ENCODE results near the gene SPPL2C.

Gene SPPL2C

DNA sequence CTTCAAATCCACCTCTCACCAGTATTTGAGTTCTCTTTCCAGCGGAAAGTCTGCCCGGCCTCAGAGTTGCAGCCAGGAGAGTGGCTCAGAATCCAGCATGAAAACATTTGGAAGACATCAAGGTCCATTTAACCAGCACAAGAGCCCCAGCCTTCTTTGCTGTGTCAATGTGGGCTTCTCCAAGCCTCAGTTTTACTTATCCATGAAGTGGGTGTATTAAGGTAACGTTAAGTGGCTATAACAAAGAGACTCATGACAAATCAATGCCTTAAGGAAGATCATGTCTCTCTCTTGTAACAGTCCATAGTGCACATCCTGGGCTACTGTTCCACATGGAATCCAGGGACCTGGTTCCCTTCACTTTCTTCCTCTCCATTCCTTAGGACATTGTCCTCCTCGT, 959 bp upstream of the SPPL2C start:
- Histone ChIP-seq H4K20me1 (ENCODE audit: control insufficient read depth, insufficient read depth, low read depth, low read length) (no peaks in the 10 kb centered on the region), H3F3A (ENCODE audit: control insufficient read depth, insufficient read depth) (no peaks in the 10 kb centered on the region), H3K36me3 (ENCODE audit: control insufficient read depth, low read length) (no peaks in the 10 kb centered on the region), H3K9me3 (ENCODE audit: control insufficient read depth, insufficient read depth, low read length) (no peaks in the 10 kb centered on the region), H3K27me3 (ENCODE audit: control insufficient read depth, low read length) (peaks cover 6% of the 10 kb centered on the region; the same call in 1 of the 2 replicates), H3K27ac (ENCODE audit: low read depth, low read length) (no peak overlapping the region), H3K79me2 (ENCODE audit: control insufficient read depth, low read length) (no peaks in the 10 kb centered on the region), H3K4me1 (ENCODE audit: control insufficient read depth, low read length) (no peaks in the 10 kb centered on the region), H3K4me3 (ENCODE audit: low read length) (no peak overlapping the region), H3K4me2 (ENCODE audit: low read length) (no peak overlapping the region), H3K9me2 (replicated peaks; ENCODE audit: control insufficient read depth, low read length) (no peaks in the 10 kb centered on the region)
- TF ChIP-seq EZH2phosphoT487 (IDR thresholded peaks at IDR 0.05; ENCODE audit: borderline replicate concordance, low read length) (no peak), CTCF (IDR thresholded peaks at IDR 0.05; ENCODE audit: low read depth, low read length, poor library complexity, severe bottlenecking) (no peak)

- Histone ChIP-seq H3K4me2 (ENCODE audit: low read length) (no peak overlapping the region), H3K4me1 (ENCODE audit: control insufficient read depth, low read length) (no peaks in the 10 kb centered on the region), H3K9me2 (replicated peaks; ENCODE audit: control insufficient read depth, low read length) (no peaks in the 10 kb centered on the region), H3K27ac (ENCODE audit: low read depth, low read length) (no peak overlapping the region), H3K79me2 (ENCODE audit: control insufficient read depth, low read length) (no peaks in the 10 kb centered on the region), H3K4me3 (ENCODE audit: low read length) (no peak overlapping the region), H3K36me3 (ENCODE audit: control insufficient read depth, low read length) (no peaks in the 10 kb centered on the region), H3K9me3 (ENCODE audit: control insufficient read depth, insufficient read depth, low read length) (no peaks in the 10 kb centered on the region), H4K20me1 (ENCODE audit: control insufficient read depth, insufficient read depth, low read depth, low read length) (no peaks in the 10 kb centered on the region), H3K27me3 (ENCODE audit: control insufficient read depth, low read length) (peaks cover 6% of the 10 kb centered on the region; the same call in 1 of the 2 replicates), H3F3A (ENCODE audit: control insufficient read depth, insufficient read depth) (no peaks in the 10 kb centered on the region)
- TF ChIP-seq EZH2phosphoT487 (IDR thresholded peaks at IDR 0.05; ENCODE audit: borderline replicate concordance, low read length) = no peak
- TF ChIP-seq CTCF (IDR thresholded peaks at IDR 0.05; ENCODE audit: low read depth, low read length, poor library complexity, severe bottlenecking) = no peak
These were observed 900 bp downstream of the SPPL2C start for GRCh38 chr17:45845376-45846185.

GRCh38 chr17:45846223-45846622, 1.5 kb downstream of the SPPL2C start:
- no peaks in the 10 kb centered on the region for H3K9me2 ChIP-seq (replicated peaks; ENCODE audit: control insufficient read depth, low read length)
- no peak overlapping the region for H3K4me3 ChIP-seq (ENCODE audit: low read length)
- H3F3A ChIP-seq (ENCODE audit: control insufficient read depth, insufficient read depth) = no peaks in the 10 kb centered on the region
- no peaks in the 10 kb centered on the region for H3K4me1 ChIP-seq (ENCODE audit: control insufficient read depth, low read length)
- no peak overlapping the region for H3K4me2 ChIP-seq (ENCODE audit: low read length)
- H4K20me1 ChIP-seq (ENCODE audit: control insufficient read depth, insufficient read depth, low read depth, low read length) = no peaks in the 10 kb centered on the region
- H3K9me3 ChIP-seq (ENCODE audit: control insufficient read depth, insufficient read depth, low read length) = no peaks in the 10 kb centered on the region
- H3K27me3 ChIP-seq (ENCODE audit: control insufficient read depth, low read length) = peaks cover 5% of the 10 kb centered on the region; the same call in 1 of the 2 replicates
- no peak overlapping the region for H3K27ac ChIP-seq (ENCODE audit: low read depth, low read length)
- TF ChIP-seq CTCF (IDR thresholded peaks at IDR 0.05; ENCODE audit: low read depth, low read length, poor library complexity, severe bottlenecking) (no peak), EZH2phosphoT487 (IDR thresholded peaks at IDR 0.05; ENCODE audit: borderline replicate concordance, low read length) (no peak)
- H3K36me3 ChIP-seq (ENCODE audit: control insufficient read depth, low read length) = no peaks in the 10 kb centered on the region
- H3K79me2 ChIP-seq (ENCODE audit: control insufficient read depth, low read length) = no peaks in the 10 kb centered on the region
